Uterus (tissue), 4 donors: ENCODE results near the gene VRK1. TPM values are rescaled to one million over a fixed set of nuclear protein-coding genes. Genes with fewer than 3 reads are reported as not detected.

ENCODE experiments used
- DNase-seq, 2 donors: peaks; one replicate each; pipeline ENCODE4 v3.0.0-alpha.2; 2019 to 2020
- H3K27ac ChIP-seq, 2 donors: fragments of 200-600 bp; sonication (generic); 1 replicate in 1 of 2; 2 replicates in 1 of 2; pipeline ENCODE4 v1.5.1; 2016 to 2018
- H3K27me3 ChIP-seq, 2 donors: fragments of 200-600 bp; sonication (generic); one replicate each; pipeline ENCODE4 v1.5.1; 2018 to 2019; ENCODE audit warnings: control low read depth in 1 of 2
- H3K36me3 ChIP-seq, 2 donors: fragments of 200-600 bp; sonication (generic); one replicate each; pipeline ENCODE4 v1.5.1; 2019; ENCODE audit warnings: control low read depth in 1 of 2
- H3K4me1 ChIP-seq, 2 donors: fragments of 200-600 bp; sonication (generic); one replicate each; pipeline ENCODE4 v1.5.1; 2018 to 2019; ENCODE audit warnings: control low read depth in 1 of 2
- H3K4me3 ChIP-seq, 2 donors: fragments of 200-600 bp; sonication (generic); 1 replicate in 1 of 2; 2 replicates in 1 of 2; pipeline ENCODE4 v1.5.1; 2018 to 2019; ENCODE audit warnings: mild to moderate bottlenecking in 1 of 2
- H3K9me3 ChIP-seq, 2 donors: fragments of 200-600 bp; sonication (generic); one replicate each; pipeline ENCODE4 v1.5.1; 2019; ENCODE audit warnings: control low read depth in 1 of 2
- CTCF ChIP-seq, 4 experiments: fragments of 200-600 bp in 2 of 4; fragments of 450-650 bp in 2 of 4; sonication (generic) in 2 of 4; IDR thresholded peaks; one replicate each; pipeline ENCODE4 v1.5.1; 2016 to 2019; ENCODE audit warnings: antibody characterized with exemption in 4 of 4, mild to moderate bottlenecking in 2 of 4, moderate library complexity in 1 of 4
- POLR2A ChIP-seq, 2 donors: fragments of 450-650 bp; IDR thresholded peaks; one replicate each; pipeline ENCODE4 v1.6.1; 2016; ENCODE audit warnings: antibody characterized with exemption in 2 of 2, mild to moderate bottlenecking in 1 of 2, moderate library complexity in 1 of 2
- intact Hi-C: fragments of 100-400 bp; cut with DNase I; formaldehyde crosslinking; loops from one replicate; pipeline ENCODE4 v1.15.1; 2023; ENCODE audit warnings: low total_unique reads
- total RNA-seq, 4 donors: library from RNA; depleted of rRNA in 3 of 4; stranded (reverse); fragments of >200 nt in 3 of 4; gene quantifications; one replicate each; pipeline versions ENCODE4 v1.1.0 to v1.2.4, GENCODE V29; 2014 to 2023
- donor health status: DM: yes; HTN: yes; CAD: no.

Gene VRK1
- total RNA-seq, 4 donors from 2014 or later = 21.0 to 54.5 (median 37.1) TPM

GRCh38 chr14:96917442-96917963 is 120.3 kb downstream of the VRK1 start:
- intact Hi-C loops = no loop called here
- DNase-seq = no peak
- no peak overlapping the region for H3K27ac ChIP-seq

GRCh38 chr14:96920023-96920422 is 122.8 kb downstream of the VRK1 start:
- Histone ChIP-seq H3K27ac (no peak overlapping the region), H3K9me3 (no peaks in the 10 kb centered on the region), H3K36me3 (no peaks in the 10 kb centered on the region), H3K4me3 (no peak overlapping the region), H3K4me1 (no peaks in the 10 kb centered on the region), H3K27me3 (no peaks in the 10 kb centered on the region)
- no peak for TF ChIP-seq POLR2A (IDR thresholded peaks at IDR 0.05)
- no peak for TF ChIP-seq CTCF (IDR thresholded peaks at IDR 0.05)
- intact Hi-C loops = no loop called here
- no peak for DNase-seq

More at GRCh38 chr14:96917442-96917963, 120.3 kb downstream of the VRK1 start:
- Histone ChIP-seq H3K9me3 (no peaks in the 10 kb centered on the region), H3K4me1 (no peaks in the 10 kb centered on the region), H3K36me3 (no peaks in the 10 kb centered on the region), H3K4me3 (no peak overlapping the region), H3K27me3 (no peaks in the 10 kb centered on the region)
- TF ChIP-seq POLR2A (IDR thresholded peaks at IDR 0.05) = no peak
- TF ChIP-seq CTCF (IDR thresholded peaks at IDR 0.05) = no peak

- Histone ChIP-seq H3K27me3 (no peaks in the 10 kb centered on the region), H3K9me3 (no peaks in the 10 kb centered on the region), H3K27ac (no peak overlapping the region), H3K4me1 (no peaks in the 10 kb centered on the region), H3K4me3 (no peak overlapping the region), H3K36me3 (no peaks in the 10 kb centered on the region)
- TF ChIP-seq CTCF (IDR thresholded peaks at IDR 0.05) (no peak), POLR2A (IDR thresholded peaks at IDR 0.05) (no peak)
- intact Hi-C loops = no loop called here
- DNase-seq = no peak
Measured at GRCh38 chr14:96920820-96921219, 123.6 kb downstream of the VRK1 start.

- Histone ChIP-seq H3K9me3 (no peaks in the 10 kb centered on the region), H3K36me3 (no peaks in the 10 kb centered on the region), H3K27ac (no peak overlapping the region), H3K4me1 (no peaks in the 10 kb centered on the region), H3K27me3 (no peaks in the 10 kb centered on the region), H3K4me3 (no peak overlapping the region)
- DNase-seq = no peak
- intact Hi-C loops = no loop called here
- TF ChIP-seq POLR2A (IDR thresholded peaks at IDR 0.05) = no peak
- TF ChIP-seq CTCF (IDR thresholded peaks at IDR 0.05) = no peak
Measured at GRCh38 chr14:96922986-96923385, 125.8 kb downstream of the VRK1 start.

GRCh38 chr14:96925422-96925821 is 128.2 kb downstream of the VRK1 start:
- no peak overlapping the region for H3K4me3 ChIP-seq
- H3K27me3 ChIP-seq = no peaks in the 10 kb centered on the region
- H3K36me3 ChIP-seq = no peaks in the 10 kb centered on the region
- no peaks in the 10 kb centered on the region for H3K4me1 ChIP-seq
- TF ChIP-seq CTCF (IDR thresholded peaks at IDR 0.05) (no peak), POLR2A (IDR thresholded peaks at IDR 0.05) (no peak)
- H3K27ac ChIP-seq = no peak overlapping the region
- no peak for DNase-seq
- intact Hi-C loops = no loop called here
- no peaks in the 10 kb centered on the region for H3K9me3 ChIP-seq
